HepG2 (cell line): ENCODE results near the gene SPTY2D1. TPM values are rescaled to one million over a fixed set of nuclear protein-coding genes. Genes with fewer than 3 reads are reported as not detected.

Experiments used
- EHMT2 ChIP-seq: fragments of 200-600 bp; sonication (generic); IDR thresholded peaks from 2 replicates; pipeline ENCODE4 v1.7.0; 2017; ENCODE audit warnings: antibody characterized with exemption, low read depth, low read length, borderline replicate concordance
- HDAC2 ChIP-seq: sonication (generic); formaldehyde crosslinking; IDR thresholded peaks from 2 replicates; pipeline ENCODE4 v1.4.0; 2020; ENCODE audit warnings: missing genetic modification reagents
- MAFG ChIP-seq: sonication (generic); formaldehyde crosslinking; IDR thresholded peaks from 2 replicates; pipeline ENCODE4 v1.5.1; 2020; ENCODE audit warnings: mild to moderate bottlenecking, missing genetic modification reagents
- PHF5A ChIP-seq: IDR thresholded peaks from one replicate; pipeline ENCODE4 v1.6.1; 2018; ENCODE audit warnings: low read depth, missing genetic modification reagents; ENCODE audit not compliant: unreplicated experiment
- POGZ ChIP-seq: sonication (generic); formaldehyde crosslinking; IDR thresholded peaks from 2 replicates; pipeline ENCODE4 v1.4.0; 2020; ENCODE audit warnings: mild to moderate bottlenecking, missing genetic modification reagents
- REL ChIP-seq: sonication (generic); formaldehyde crosslinking; conservative IDR thresholded peaks from 2 replicates; pipeline ENCODE4 v1.8.0; 2022; ENCODE audit warnings: mild to moderate bottlenecking, missing genetic modification reagents, moderate library complexity
- REST ChIP-seq, 2 experiments: IDR thresholded peaks; 2 replicates each; pipeline ENCODE4 v1.6.1; 2011 to 2012; ENCODE audit warnings: low read length in 2 of 2, borderline replicate concordance in 1 of 2, low read depth in 1 of 2, mild to moderate bottlenecking in 1 of 2, moderate library complexity in 1 of 2
- TEAD2 ChIP-seq: sonication (generic); formaldehyde crosslinking; IDR thresholded peaks from 2 replicates; pipeline ENCODE4 v1.9.0; 2021; ENCODE audit warnings: missing genetic modification reagents
- ZBTB7B ChIP-seq: sonication (generic); formaldehyde crosslinking; IDR thresholded peaks from 2 replicates; pipeline ENCODE4 v1.4.0; 2020; ENCODE audit warnings: missing genetic modification reagents
- ZFP37 ChIP-seq: sonication (generic); formaldehyde crosslinking; IDR thresholded peaks from 2 replicates; pipeline ENCODE4 v1.4.0; 2020; ENCODE audit warnings: missing genetic modification reagents, borderline replicate concordance
- ZMYM3 ChIP-seq: sonication (generic); formaldehyde crosslinking; IDR thresholded peaks from 2 replicates; pipeline ENCODE4 v1.5.1; 2020; ENCODE audit warnings: mild to moderate bottlenecking, missing genetic modification reagents
- ZNF598 ChIP-seq: sonication (generic); formaldehyde crosslinking; IDR thresholded peaks from 2 replicates; pipeline ENCODE4 v1.5.1; 2020; ENCODE audit warnings: mild to moderate bottlenecking, missing genetic modification reagents, borderline replicate concordance
- polyA plus RNA-seq, 8 experiments: library from polyadenylated mRNA; depleted of rRNA in 3 of 8; stranded (reverse) in 7 of 8; unstranded in 1 of 8; fragments of >200 nt; fragmentation: Illumina TruSeq in 4 of 8; extraction: Trizol in 4 of 8; gene quantifications; 2 replicates each; pipeline versions ENCODE4 v1.2.1 to v1.2.3, GENCODE V29; 2011 to 2016; ENCODE audit warnings: low read depth in 4 of 8, missing spikeins in 1 of 8, mixed read lengths in 1 of 8; ENCODE audit not compliant: insufficient read depth in 1 of 8
- total RNA-seq, 5 experiments: library from RNA; depleted of rRNA; stranded (reverse); fragments of >200 nt; fragmentation: Illumina TruSeq; extraction: Trizol; gene quantifications; 2 replicates each; pipeline ENCODE4 v1.2.3, GENCODE V29; 2016; ENCODE audit warnings: low read depth in 1 of 5
- TF ChIP-seq, protein P1 (sequence below): sonication (generic); formaldehyde crosslinking; conservative IDR thresholded peaks from 2 replicates; pipeline ENCODE4 v1.4.0; 2020; ENCODE audit warnings: mild to moderate bottlenecking, missing genetic modification reagents, moderate library complexity
- TF ChIP-seq, protein P2 (sequence below): sonication (generic); formaldehyde crosslinking; IDR thresholded peaks from 2 replicates; pipeline ENCODE4 v1.4.0; 2020; ENCODE audit warnings: missing genetic modification reagents
- TF ChIP-seq, protein P3 (sequence below): sonication (generic); formaldehyde crosslinking; IDR thresholded peaks from 2 replicates; pipeline ENCODE4 v1.8.0; 2022; ENCODE audit warnings: mild to moderate bottlenecking, missing genetic modification reagents, borderline replicate concordance
- TF ChIP-seq, protein P4 (sequence below): IDR thresholded peaks from 2 replicates; pipeline ENCODE4 v1.6.1; 2016; ENCODE audit warnings: low read depth

The SPTY2D1 gene
- total and polyA plus RNA-seq, 2 of the 13 experiments (the other 11 are each of a cell fraction or from before 2014, with no cell fraction given), result 6.9 to 14.8 TPM

- TF ChIP-seq REST (IDR thresholded peaks at IDR 0.05; ENCODE audit: borderline replicate concordance in 1 of 2, low read depth in 1 of 2, low read length in 2 of 2), result no peak
- peak; percentile 47 for TF ChIP-seq PHF5A (CRISPR knock-in tag)
- TF ChIP-seq TEAD2 (CRISPR knock-in tag), result no peak
- TF ChIP-seq HDAC2, result peak; percentile 72
- peak; percentile 20; the same call in 1 of the 2 replicates for TF ChIP-seq ZMYM3
- peak; percentile 21; the same call in 1 of the 2 replicates for TF ChIP-seq EHMT2
- TF ChIP-seq POGZ (CRISPR knock-in tag), result peak; percentile 97
- 0 out of 2 replicates have a peak, but pooled peaks have one; percentile 4 for TF ChIP-seq ZFP37
- TF ChIP-seq, protein P1, sequence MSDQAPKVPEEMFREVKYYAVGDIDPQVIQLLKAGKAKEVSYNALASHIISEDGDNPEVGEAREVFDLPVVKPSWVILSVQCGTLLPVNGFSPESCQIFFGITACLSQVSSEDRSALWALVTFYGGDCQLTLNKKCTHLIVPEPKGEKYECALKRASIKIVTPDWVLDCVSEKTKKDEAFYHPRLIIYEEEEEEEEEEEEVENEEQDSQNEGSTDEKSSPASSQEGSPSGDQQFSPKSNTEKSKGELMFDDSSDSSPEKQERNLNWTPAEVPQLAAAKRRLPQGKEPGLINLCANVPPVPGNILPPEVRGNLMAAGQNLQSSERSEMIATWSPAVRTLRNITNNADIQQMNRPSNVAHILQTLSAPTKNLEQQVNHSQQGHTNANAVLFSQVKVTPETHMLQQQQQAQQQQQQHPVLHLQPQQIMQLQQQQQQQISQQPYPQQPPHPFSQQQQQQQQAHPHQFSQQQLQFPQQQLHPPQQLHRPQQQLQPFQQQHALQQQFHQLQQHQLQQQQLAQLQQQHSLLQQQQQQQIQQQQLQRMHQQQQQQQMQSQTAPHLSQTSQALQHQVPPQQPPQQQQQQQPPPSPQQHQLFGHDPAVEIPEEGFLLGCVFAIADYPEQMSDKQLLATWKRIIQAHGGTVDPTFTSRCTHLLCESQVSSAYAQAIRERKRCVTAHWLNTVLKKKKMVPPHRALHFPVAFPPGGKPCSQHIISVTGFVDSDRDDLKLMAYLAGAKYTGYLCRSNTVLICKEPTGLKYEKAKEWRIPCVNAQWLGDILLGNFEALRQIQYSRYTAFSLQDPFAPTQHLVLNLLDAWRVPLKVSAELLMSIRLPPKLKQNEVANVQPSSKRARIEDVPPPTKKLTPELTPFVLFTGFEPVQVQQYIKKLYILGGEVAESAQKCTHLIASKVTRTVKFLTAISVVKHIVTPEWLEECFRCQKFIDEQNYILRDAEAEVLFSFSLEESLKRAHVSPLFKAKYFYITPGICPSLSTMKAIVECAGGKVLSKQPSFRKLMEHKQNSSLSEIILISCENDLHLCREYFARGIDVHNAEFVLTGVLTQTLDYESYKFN (CRISPR knock-in tag), result peak; percentile 41
- no peak; the same call in 1 of the 2 replicates for TF ChIP-seq ZNF598
- TF ChIP-seq, protein P2, sequence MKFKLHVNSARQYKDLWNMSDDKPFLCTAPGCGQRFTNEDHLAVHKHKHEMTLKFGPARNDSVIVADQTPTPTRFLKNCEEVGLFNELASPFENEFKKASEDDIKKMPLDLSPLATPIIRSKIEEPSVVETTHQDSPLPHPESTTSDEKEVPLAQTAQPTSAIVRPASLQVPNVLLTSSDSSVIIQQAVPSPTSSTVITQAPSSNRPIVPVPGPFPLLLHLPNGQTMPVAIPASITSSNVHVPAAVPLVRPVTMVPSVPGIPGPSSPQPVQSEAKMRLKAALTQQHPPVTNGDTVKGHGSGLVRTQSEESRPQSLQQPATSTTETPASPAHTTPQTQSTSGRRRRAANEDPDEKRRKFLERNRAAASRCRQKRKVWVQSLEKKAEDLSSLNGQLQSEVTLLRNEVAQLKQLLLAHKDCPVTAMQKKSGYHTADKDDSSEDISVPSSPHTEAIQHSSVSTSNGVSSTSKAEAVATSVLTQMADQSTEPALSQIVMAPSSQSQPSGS (CRISPR knock-in tag), result peak; percentile 65
- peak; percentile 80 for TF ChIP-seq ZBTB7B (CRISPR knock-in tag)
- TF ChIP-seq, protein P3, sequence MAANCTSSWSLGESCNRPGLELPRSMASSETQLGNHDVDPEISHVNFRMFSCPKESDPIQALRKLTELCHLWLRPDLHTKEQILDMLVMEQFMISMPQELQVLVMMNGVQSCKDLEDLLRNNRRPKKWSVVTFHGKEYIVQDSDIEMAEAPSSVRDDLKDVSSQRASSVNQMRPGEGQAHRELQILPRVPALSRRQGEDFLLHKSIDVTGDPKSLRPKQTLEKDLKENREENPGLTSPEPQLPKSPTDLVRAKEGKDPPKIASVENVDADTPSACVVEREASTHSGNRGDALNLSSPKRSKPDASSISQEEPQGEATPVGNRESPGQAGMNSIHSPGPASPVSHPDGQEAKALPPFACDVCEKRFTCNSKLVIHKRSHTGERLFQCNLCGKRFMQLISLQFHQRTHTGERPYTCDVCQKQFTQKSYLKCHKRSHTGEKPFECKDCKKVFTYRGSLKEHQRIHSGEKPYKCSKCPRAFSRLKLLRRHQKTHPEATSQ (CRISPR knock-in tag), result peak; percentile 42; the same call in 1 of the 2 replicates
- TF ChIP-seq REL (CRISPR knock-in tag), result no peak
- TF ChIP-seq, protein P4, sequence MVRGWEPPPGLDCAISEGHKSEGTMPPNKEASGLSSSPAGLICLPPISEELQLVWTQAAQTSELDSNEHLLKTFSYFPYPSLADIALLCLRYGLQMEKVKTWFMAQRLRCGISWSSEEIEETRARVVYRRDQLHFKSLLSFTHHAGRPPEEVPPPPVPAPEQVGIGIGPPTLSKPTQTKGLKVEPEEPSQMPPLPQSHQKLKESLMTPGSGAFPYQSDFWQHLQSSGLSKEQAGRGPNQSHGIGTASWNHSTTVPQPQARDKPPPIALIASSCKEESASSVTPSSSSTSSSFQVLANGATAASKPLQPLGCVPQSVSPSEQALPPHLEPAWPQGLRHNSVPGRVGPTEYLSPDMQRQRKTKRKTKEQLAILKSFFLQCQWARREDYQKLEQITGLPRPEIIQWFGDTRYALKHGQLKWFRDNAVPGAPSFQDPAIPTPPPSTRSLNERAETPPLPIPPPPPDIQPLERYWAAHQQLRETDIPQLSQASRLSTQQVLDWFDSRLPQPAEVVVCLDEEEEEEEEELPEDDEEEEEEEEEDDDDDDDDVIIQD (CRISPR knock-in tag), result no peak; the same call in none of the 2 replicates
- 0 out of 2 replicates have a peak, but pooled peaks have one; percentile 32 for TF ChIP-seq MAFG
Measured at GRCh38 chr11:18634140-18635032, at the start of gene SPTY2D1 (continued).
